WTC11 (cell line): ENCODE measurements around the gene CFAP300. TPM values are rescaled to one million over a fixed set of nuclear protein-coding genes. Genes with fewer than 3 reads are reported as not detected.

Experiments
- ATAC-seq: fragments of 200-7000 bp; cut with Tn5 transposase; 2 replicates; pipeline ENCODE4 v1.10.0; 2021; ENCODE audit warnings: mild to moderate bottlenecking, moderate library complexity
- CTCF ChIA-PET: fragments of 300-600 bp; sonication (Branson Sonifier 250); formaldehyde crosslinking; loops from one replicate; lab custom pipeline; 2021; ENCODE audit warnings: antibody characterized with exemption; lab: Charles Lee
- POLR2A ChIA-PET: fragments of 350-600 bp; sonication (Branson Sonifier 250); formaldehyde crosslinking; loops from one replicate; lab custom pipeline; 2021; ENCODE audit warnings: antibody characterized with exemption; lab: Charles Lee
- DNase-seq: peaks from one replicate; pipeline ENCODE4 v3.0.0; 2021; ENCODE audit warnings: low spot score
- H3K27ac Mint-ChIP-seq: 2 replicates; pipeline ENCODE4 v1.8.0; 2021; ENCODE audit warnings: mixed read lengths
- H3K27me3 Mint-ChIP-seq: 2 replicates; pipeline ENCODE4 v1.8.0; 2021; ENCODE audit warnings: low read depth, mild to moderate bottlenecking, moderate library complexity, mixed read lengths
- H3K36me3 Mint-ChIP-seq: 2 replicates; pipeline ENCODE4 v1.8.0; 2021; ENCODE audit warnings: mixed read lengths
- H3K4me1 Mint-ChIP-seq: 2 replicates; pipeline ENCODE4 v1.8.0; 2022; ENCODE audit warnings: mixed read lengths
- H3K4me3 Mint-ChIP-seq: 2 replicates; pipeline ENCODE4 v1.8.0; 2021; ENCODE audit warnings: mild to moderate bottlenecking, moderate library complexity, mixed read lengths
- H3K9me3 Mint-ChIP-seq: 2 replicates; pipeline ENCODE4 v1.8.0; 2021; ENCODE audit warnings: mixed read lengths
- ARID4B ChIP-seq: sonication (generic); formaldehyde crosslinking; IDR thresholded peaks from 2 replicates; pipeline ENCODE4 v1.8.0; 2023; ENCODE audit warnings: missing genetic modification reagents, mild to moderate bottlenecking, borderline replicate concordance
- CDX4 ChIP-seq: fragments of 250-450 bp; sonication (Bioruptor Pico); IDR thresholded peaks from 2 replicates; pipeline ENCODE4 v1.9.0; 2021; ENCODE audit warnings: moderate library complexity, mild to moderate bottlenecking, inconsistent platforms, borderline replicate concordance
- CREM ChIP-seq: sonication (generic); formaldehyde crosslinking; IDR thresholded peaks from 2 replicates; pipeline ENCODE4 v1.8.1; 2022; ENCODE audit warnings: mild to moderate bottlenecking, missing genetic modification reagents, moderate library complexity
- CTCF ChIP-seq: fragments of 200-600 bp; IDR thresholded peaks from 2 replicates; pipeline ENCODE4 v1.8.0; 2022; ENCODE audit warnings: antibody characterized with exemption
- E2F1 ChIP-seq: sonication (generic); formaldehyde crosslinking; IDR thresholded peaks from 2 replicates; pipeline ENCODE4 v1.8.0; 2022; ENCODE audit warnings: mild to moderate bottlenecking, missing genetic modification reagents
- E2F4 ChIP-seq: sonication (generic); formaldehyde crosslinking; IDR thresholded peaks from 2 replicates; pipeline ENCODE4 v1.8.1; 2022; ENCODE audit warnings: low read depth, mild to moderate bottlenecking, moderate library complexity, missing genetic modification reagents, borderline replicate concordance
- EMX1 ChIP-seq: fragments of 250-450 bp; sonication (Bioruptor Pico); IDR thresholded peaks from 2 replicates; pipeline ENCODE4 v1.8.0; 2021; ENCODE audit warnings: mild to moderate bottlenecking
- ESRRA ChIP-seq: sonication (generic); formaldehyde crosslinking; IDR thresholded peaks from 2 replicates; pipeline ENCODE4 v1.8.1; 2022; ENCODE audit warnings: mild to moderate bottlenecking, missing genetic modification reagents, borderline replicate concordance
- FOXJ3 ChIP-seq: sonication (generic); formaldehyde crosslinking; IDR thresholded peaks from 2 replicates; pipeline ENCODE4 v1.9.0; 2021; ENCODE audit warnings: missing genetic modification reagents, mild to moderate bottlenecking, borderline replicate concordance
- GABPB1 ChIP-seq: sonication (generic); formaldehyde crosslinking; IDR thresholded peaks from 2 replicates; pipeline ENCODE4 v1.8.1; 2023; ENCODE audit warnings: mild to moderate bottlenecking, missing genetic modification reagents
- IRF2 ChIP-seq: sonication (generic); formaldehyde crosslinking; IDR thresholded peaks from 2 replicates; pipeline ENCODE4 v1.8.0; 2022; ENCODE audit warnings: low read depth, missing genetic modification reagents, borderline replicate concordance
- JAZF1 ChIP-seq: fragments of 250-450 bp; sonication (Bioruptor Pico); IDR thresholded peaks from 2 replicates; pipeline ENCODE4 v1.9.0; 2021; ENCODE audit warnings: moderate library complexity, mild to moderate bottlenecking, inconsistent platforms
- JUN ChIP-seq: sonication (generic); formaldehyde crosslinking; IDR thresholded peaks from 2 replicates; pipeline ENCODE4 v1.8.0; 2023; ENCODE audit warnings: mild to moderate bottlenecking, missing genetic modification reagents
- KAT7 ChIP-seq: sonication (generic); formaldehyde crosslinking; IDR thresholded peaks from 2 replicates; pipeline ENCODE4 v1.8.1; 2023; ENCODE audit warnings: missing genetic modification reagents, mild to moderate bottlenecking, borderline replicate concordance
- NR2C2 ChIP-seq: sonication (generic); formaldehyde crosslinking; IDR thresholded peaks from 2 replicates; pipeline ENCODE4 v1.8.0; 2022; ENCODE audit warnings: mild to moderate bottlenecking, missing genetic modification reagents
- OVOL2 ChIP-seq: fragments of 250-450 bp; sonication (Bioruptor Pico); IDR thresholded peaks from 2 replicates; pipeline ENCODE4 v1.9.0; 2021; ENCODE audit warnings: mild to moderate bottlenecking, borderline replicate concordance
- ZBTB21 ChIP-seq: sonication (generic); formaldehyde crosslinking; IDR thresholded peaks from 2 replicates; pipeline ENCODE4 v1.8.1; 2023; ENCODE audit warnings: mild to moderate bottlenecking, missing genetic modification reagents, borderline replicate concordance
- total RNA-seq: library from RNA; stranded (reverse); gene quantifications from 3 replicates; pipeline ENCODE4 v1.2.3, GENCODE V29; 2021
- TF ChIP-seq, protein P1 (sequence below): fragments of 250-450 bp; sonication (Bioruptor Pico); IDR thresholded peaks from 2 replicates; pipeline ENCODE4 v1.9.0; 2021; ENCODE audit warnings: mild to moderate bottlenecking, borderline replicate concordance

CFAP300 gene
- total RNA-seq, 1 experiment from 2014 or later: 1.1 TPM

GRCh38 chr11:102111787-102112508 is 64.7 kb downstream of the CFAP300 start (continued):
- TF ChIP-seq, protein P1, sequence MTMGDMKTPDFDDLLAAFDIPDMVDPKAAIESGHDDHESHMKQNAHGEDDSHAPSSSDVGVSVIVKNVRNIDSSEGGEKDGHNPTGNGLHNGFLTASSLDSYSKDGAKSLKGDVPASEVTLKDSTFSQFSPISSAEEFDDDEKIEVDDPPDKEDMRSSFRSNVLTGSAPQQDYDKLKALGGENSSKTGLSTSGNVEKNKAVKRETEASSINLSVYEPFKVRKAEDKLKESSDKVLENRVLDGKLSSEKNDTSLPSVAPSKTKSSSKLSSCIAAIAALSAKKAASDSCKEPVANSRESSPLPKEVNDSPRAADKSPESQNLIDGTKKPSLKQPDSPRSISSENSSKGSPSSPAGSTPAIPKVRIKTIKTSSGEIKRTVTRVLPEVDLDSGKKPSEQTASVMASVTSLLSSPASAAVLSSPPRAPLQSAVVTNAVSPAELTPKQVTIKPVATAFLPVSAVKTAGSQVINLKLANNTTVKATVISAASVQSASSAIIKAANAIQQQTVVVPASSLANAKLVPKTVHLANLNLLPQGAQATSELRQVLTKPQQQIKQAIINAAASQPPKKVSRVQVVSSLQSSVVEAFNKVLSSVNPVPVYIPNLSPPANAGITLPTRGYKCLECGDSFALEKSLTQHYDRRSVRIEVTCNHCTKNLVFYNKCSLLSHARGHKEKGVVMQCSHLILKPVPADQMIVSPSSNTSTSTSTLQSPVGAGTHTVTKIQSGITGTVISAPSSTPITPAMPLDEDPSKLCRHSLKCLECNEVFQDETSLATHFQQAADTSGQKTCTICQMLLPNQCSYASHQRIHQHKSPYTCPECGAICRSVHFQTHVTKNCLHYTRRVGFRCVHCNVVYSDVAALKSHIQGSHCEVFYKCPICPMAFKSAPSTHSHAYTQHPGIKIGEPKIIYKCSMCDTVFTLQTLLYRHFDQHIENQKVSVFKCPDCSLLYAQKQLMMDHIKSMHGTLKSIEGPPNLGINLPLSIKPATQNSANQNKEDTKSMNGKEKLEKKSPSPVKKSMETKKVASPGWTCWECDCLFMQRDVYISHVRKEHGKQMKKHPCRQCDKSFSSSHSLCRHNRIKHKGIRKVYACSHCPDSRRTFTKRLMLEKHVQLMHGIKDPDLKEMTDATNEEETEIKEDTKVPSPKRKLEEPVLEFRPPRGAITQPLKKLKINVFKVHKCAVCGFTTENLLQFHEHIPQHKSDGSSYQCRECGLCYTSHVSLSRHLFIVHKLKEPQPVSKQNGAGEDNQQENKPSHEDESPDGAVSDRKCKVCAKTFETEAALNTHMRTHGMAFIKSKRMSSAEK (CRISPR knock-in tag): no peak
- no peak for TF ChIP-seq JUN
- TF ChIP-seq OVOL2 (CRISPR knock-in tag): no peak
- no peak for TF ChIP-seq KAT7 (CRISPR knock-in tag)
- TF ChIP-seq GABPB1 (CRISPR knock-in tag): 0 out of 2 replicates have a peak, but pooled peaks have one; percentile 22
- TF ChIP-seq FOXJ3: no peak
- TF ChIP-seq CTCF: no peak
- TF ChIP-seq EMX1 (CRISPR knock-in tag): no peak
- TF ChIP-seq E2F4 (CRISPR knock-in tag): no peak

DNA sequence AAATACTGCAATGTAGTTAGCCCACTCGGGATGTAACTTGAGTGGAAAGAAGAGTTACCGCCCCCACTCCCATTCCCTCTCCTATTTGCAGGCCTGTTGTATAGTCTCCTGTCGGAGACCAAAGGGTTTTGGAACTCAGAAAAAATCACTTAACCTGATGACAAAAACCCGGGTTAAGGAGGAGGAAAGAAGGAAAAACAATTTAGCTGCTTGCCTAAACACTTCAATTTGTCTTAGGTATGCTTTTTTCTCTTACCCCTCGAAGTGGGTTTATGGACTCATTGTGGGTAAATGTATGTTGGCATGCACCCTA is 65.2 kb downstream of the CFAP300 start:
- H3K4me1 Mint-ChIP-seq: peaks cover 60% of the 10 kb centered on the region
- TF ChIP-seq NR2C2: no peak
- TF ChIP-seq ZBTB21 (CRISPR knock-in tag): no peak
- TF ChIP-seq JAZF1 (CRISPR knock-in tag): no peak
- no peak for TF ChIP-seq ARID4B
- TF ChIP-seq CREM (CRISPR knock-in tag): no peak
- no peak for TF ChIP-seq CDX4
- TF ChIP-seq FOXJ3: no peak
- TF ChIP-seq E2F1: no peak
- no peak for TF ChIP-seq IRF2
- no peak for TF ChIP-seq ESRRA (CRISPR knock-in tag)
- TF ChIP-seq, all 79 proteins: peak for 0
- CTCF ChIA-PET: no interaction called here
- no peaks in the 10 kb centered on the region for H3K9me3 Mint-ChIP-seq
- DNase-seq: no peak
- H3K4me3 Mint-ChIP-seq: peak overlapping the region; percentile 92
- no peaks in the 10 kb centered on the region for H3K27me3 Mint-ChIP-seq
- H3K36me3 Mint-ChIP-seq: peaks cover 6% of the 10 kb centered on the region
- H3K27ac Mint-ChIP-seq: peak overlapping the region; percentile 99
- POLR2A ChIA-PET: no interaction called here
- ATAC-seq: no peak
